ENCODE results near the gene WSCD2.

WSCD2 gene

DNA sequence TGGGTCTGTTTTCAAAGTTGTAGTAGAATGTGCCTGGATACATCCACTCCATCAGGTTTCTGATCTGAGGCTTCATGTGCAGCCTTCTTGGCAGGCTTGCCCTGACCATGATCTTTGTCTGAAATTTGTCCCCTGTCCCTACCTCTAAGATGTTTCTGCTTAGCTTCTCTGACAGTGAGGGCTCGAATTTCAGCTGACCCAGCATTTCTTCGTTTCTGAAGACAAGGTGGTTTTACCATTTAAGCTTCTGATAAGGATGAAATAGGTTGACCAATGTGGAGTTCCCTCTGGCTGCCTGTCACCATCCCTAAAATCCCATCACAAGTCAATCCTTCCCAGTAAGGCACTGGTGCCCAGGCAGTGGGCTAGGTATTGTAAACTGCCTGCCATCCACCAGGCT lies 153.1 kb downstream of the WSCD2 start:
- Histone ChIP-seq H3K9me3 (ENCODE audit: control insufficient read depth, low read length) (no peaks in the 10 kb centered on the region), H3K36me3 (ENCODE audit: control insufficient read depth, insufficient read depth, low read length) (no peaks in the 10 kb centered on the region), H3K4me3 (ENCODE audit: extremely low read depth, insufficient read depth, low read length, poor library complexity, severe bottlenecking) (no peak overlapping the region), H3K27ac (ENCODE audit: low read depth, low read length, severe bottlenecking) (no peak overlapping the region), H3K4me1 (ENCODE audit: control insufficient read depth, insufficient read depth, low read length, poor library complexity, severe bottlenecking) (no peaks in the 10 kb centered on the region)
- WGBS, 2 experiments (ENCODE audit: insufficient coverage in 2 of 2): 53 to 70% methylated on average over 2 of the region's 2 CpGs

- WGBS, 2 experiments (ENCODE audit: insufficient coverage in 2 of 2): 86 to 88% methylated on average over 2 of the region's 3 CpGs
- no peaks in the 10 kb centered on the region for H3K9me3 ChIP-seq (ENCODE audit: control insufficient read depth, low read length)
- H3K36me3 ChIP-seq (ENCODE audit: control insufficient read depth, insufficient read depth, low read length): no peaks in the 10 kb centered on the region
- no peak overlapping the region for H3K27ac ChIP-seq (ENCODE audit: low read depth, low read length, severe bottlenecking)
- no peak overlapping the region for H3K4me3 ChIP-seq (ENCODE audit: extremely low read depth, insufficient read depth, low read length, poor library complexity, severe bottlenecking)
- no peaks in the 10 kb centered on the region for H3K4me1 ChIP-seq (ENCODE audit: control insufficient read depth, insufficient read depth, low read length, poor library complexity, severe bottlenecking)
Observed at GRCh38 chr12:108282676-108283075, 153.6 kb downstream of the WSCD2 start.

DNA sequence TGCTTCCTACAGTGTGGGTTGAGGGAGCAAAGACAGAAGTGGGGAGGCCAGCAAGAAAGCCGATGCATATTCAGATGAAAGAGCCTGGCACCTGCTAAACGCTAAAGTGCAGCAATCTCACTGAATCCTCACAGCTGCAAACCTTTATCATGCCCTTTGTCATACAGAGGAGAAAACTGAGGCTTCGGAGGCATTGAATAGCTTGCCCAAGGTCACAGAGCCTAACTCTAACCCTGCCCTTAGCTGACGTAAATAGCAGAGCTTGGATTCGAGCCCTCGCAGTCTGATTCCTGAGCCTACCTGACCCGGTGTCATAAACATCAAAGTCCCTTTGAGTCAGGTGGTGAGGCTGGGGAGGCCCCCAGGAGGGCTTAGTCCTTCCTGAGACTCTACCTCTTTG lies 155.1 kb downstream of the WSCD2 start:
- H3K36me3 ChIP-seq (ENCODE audit: control insufficient read depth, insufficient read depth, low read length): no peaks in the 10 kb centered on the region
- 60 to 68% methylated on average over 6 to 7 of the region's 7 CpGs for WGBS, 2 experiments (ENCODE audit: insufficient coverage in 2 of 2)
- no peak overlapping the region for H3K4me3 ChIP-seq (ENCODE audit: extremely low read depth, insufficient read depth, low read length, poor library complexity, severe bottlenecking)
- H3K9me3 ChIP-seq (ENCODE audit: control insufficient read depth, low read length): no peaks in the 10 kb centered on the region
- H3K4me1 ChIP-seq (ENCODE audit: control insufficient read depth, insufficient read depth, low read length, poor library complexity, severe bottlenecking): no peaks in the 10 kb centered on the region
- no peak overlapping the region for H3K27ac ChIP-seq (ENCODE audit: low read depth, low read length, severe bottlenecking)

DNA sequence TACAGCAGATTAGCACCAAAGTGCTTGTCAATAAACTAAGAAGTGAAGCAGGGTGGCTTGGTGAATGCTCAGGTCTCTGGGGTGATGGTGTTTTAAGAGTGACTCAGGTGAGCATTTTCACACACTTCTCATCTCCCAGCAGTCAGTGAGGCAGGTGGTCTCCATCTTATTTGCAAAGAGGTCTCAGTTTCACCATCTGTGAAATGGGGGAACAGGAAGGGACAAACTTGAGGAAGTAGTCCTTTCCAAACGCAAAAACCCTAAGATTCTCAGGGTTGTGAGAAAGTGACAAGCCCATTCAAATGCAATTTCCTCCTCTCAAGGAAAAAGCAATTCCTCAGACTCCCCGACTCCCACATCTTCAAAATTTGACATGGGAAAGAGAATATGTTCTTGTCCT lies 155.9 kb downstream of the WSCD2 start:
- WGBS, 2 experiments (ENCODE audit: insufficient coverage in 2 of 2): 67% methylated on average over 1 of the region's 2 CpGs; no CpG with 5 or more reads in 1 of the 2 experiments

DNA sequence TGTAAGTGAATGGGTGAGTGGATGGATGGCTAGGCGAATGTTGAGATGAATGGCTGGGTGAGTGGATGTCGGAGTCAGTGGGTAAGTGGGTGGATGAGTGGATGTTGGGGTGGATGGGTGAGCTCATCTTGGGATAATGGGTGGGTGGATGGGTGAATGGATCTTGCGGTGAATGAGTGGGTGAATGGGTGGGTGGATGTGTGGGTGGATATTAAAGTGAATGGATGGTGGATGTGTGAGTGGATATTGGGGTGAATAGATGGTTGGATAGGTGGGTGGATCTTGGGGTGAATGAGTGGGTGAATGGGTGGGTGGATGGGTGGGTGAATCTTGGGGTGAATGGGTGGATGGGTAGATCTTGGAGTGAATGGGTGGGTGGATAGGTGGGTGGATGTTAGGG lies 158.1 kb downstream of the WSCD2 start:
- no peak overlapping the region for H3K4me3 ChIP-seq (ENCODE audit: extremely low read depth, insufficient read depth, low read length, poor library complexity, severe bottlenecking)
- WGBS, 2 experiments (ENCODE audit: insufficient coverage in 2 of 2): 97 to 100% methylated on average over 3 of the region's 3 CpGs
- no peaks in the 10 kb centered on the region for H3K4me1 ChIP-seq (ENCODE audit: control insufficient read depth, insufficient read depth, low read length, poor library complexity, severe bottlenecking)
- H3K27ac ChIP-seq (ENCODE audit: low read depth, low read length, severe bottlenecking): no peak overlapping the region
- no peaks in the 10 kb centered on the region for H3K36me3 ChIP-seq (ENCODE audit: control insufficient read depth, insufficient read depth, low read length)
- no peaks in the 10 kb centered on the region for H3K9me3 ChIP-seq (ENCODE audit: control insufficient read depth, low read length)

More for the DNA sequence above, 155.9 kb downstream of the WSCD2 start:
- Histone ChIP-seq H3K27ac (ENCODE audit: low read depth, low read length, severe bottlenecking) (no peak overlapping the region), H3K4me3 (ENCODE audit: extremely low read depth, insufficient read depth, low read length, poor library complexity, severe bottlenecking) (no peak overlapping the region), H3K9me3 (ENCODE audit: control insufficient read depth, low read length) (no peaks in the 10 kb centered on the region), H3K36me3 (ENCODE audit: control insufficient read depth, insufficient read depth, low read length) (no peaks in the 10 kb centered on the region), H3K4me1 (ENCODE audit: control insufficient read depth, insufficient read depth, low read length, poor library complexity, severe bottlenecking) (no peaks in the 10 kb centered on the region)

GRCh38 chr12:108289350-108290161 lies 160.5 kb downstream of the WSCD2 start:
- Histone ChIP-seq H3K27ac (ENCODE audit: low read depth, low read length, severe bottlenecking) (no peak overlapping the region), H3K4me3 (ENCODE audit: extremely low read depth, insufficient read depth, low read length, poor library complexity, severe bottlenecking) (no peak overlapping the region), H3K4me1 (ENCODE audit: control insufficient read depth, insufficient read depth, low read length, poor library complexity, severe bottlenecking) (no peaks in the 10 kb centered on the region), H3K9me3 (ENCODE audit: control insufficient read depth, low read length) (no peaks in the 10 kb centered on the region), H3K36me3 (ENCODE audit: control insufficient read depth, insufficient read depth, low read length) (no peaks in the 10 kb centered on the region)
- WGBS, 2 experiments (ENCODE audit: insufficient coverage in 2 of 2): 72 to 78% methylated on average over 9 of the region's 11 CpGs

DNA sequence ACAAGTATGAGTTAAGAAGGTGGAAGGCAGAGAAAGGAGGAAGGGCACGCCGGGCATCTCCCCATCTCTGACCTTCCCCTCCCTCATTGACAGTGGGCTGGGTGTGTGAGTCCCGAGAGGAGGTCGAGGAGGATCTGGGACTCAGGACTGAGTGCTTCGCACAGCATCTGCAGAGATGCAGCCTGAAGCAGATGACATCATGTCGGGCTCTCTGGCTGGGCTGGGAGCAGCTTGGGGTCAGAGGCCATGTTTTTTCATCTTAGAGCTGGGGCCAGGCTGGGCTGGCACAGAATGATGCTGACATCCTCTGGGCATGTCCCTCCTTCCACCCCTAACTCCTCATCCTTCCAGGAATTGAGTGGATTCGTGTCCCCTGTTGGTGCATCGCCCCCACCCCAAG lies 166.6 kb downstream of the WSCD2 start:
- 94 to 98% methylated on average over 4 to 6 of the region's 8 CpGs for WGBS, 2 experiments (ENCODE audit: insufficient coverage in 2 of 2)
- H3K27ac ChIP-seq (ENCODE audit: low read depth, low read length, severe bottlenecking): no peak overlapping the region
- H3K4me3 ChIP-seq (ENCODE audit: extremely low read depth, insufficient read depth, low read length, poor library complexity, severe bottlenecking): no peak overlapping the region
- H3K4me1 ChIP-seq (ENCODE audit: control insufficient read depth, insufficient read depth, low read length, poor library complexity, severe bottlenecking): no peaks in the 10 kb centered on the region
- no peaks in the 10 kb centered on the region for H3K36me3 ChIP-seq (ENCODE audit: control insufficient read depth, insufficient read depth, low read length)
- no peaks in the 10 kb centered on the region for H3K9me3 ChIP-seq (ENCODE audit: control insufficient read depth, low read length)

DNA sequence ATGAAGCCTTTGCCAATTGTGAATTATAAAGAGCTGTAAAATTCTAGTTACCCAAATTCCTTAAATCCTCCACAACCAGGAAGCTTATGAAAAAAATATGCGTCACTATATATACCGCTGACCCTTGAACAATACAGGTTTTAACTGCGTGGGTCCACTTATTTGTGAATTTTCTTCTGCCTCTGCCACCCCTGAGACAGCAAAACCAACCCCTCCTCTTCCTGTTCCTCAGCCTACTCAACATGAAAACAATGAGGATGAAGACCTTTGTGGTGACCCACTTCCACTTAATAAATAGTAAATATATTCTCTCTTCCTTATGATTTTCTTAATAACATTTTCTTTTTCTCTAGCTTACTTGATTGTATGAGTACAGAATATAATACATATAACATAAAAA lies 167.9 kb downstream of the WSCD2 start:
- H3K27ac ChIP-seq (ENCODE audit: low read depth, low read length, severe bottlenecking): no peak overlapping the region
- no peaks in the 10 kb centered on the region for H3K4me1 ChIP-seq (ENCODE audit: control insufficient read depth, insufficient read depth, low read length, poor library complexity, severe bottlenecking)
- no peaks in the 10 kb centered on the region for H3K9me3 ChIP-seq (ENCODE audit: control insufficient read depth, low read length)
- WGBS, 2 experiments (ENCODE audit: insufficient coverage in 2 of 2): 84 to 88% methylated on average over 3 of the region's 3 CpGs
- H3K36me3 ChIP-seq (ENCODE audit: control insufficient read depth, insufficient read depth, low read length): no peaks in the 10 kb centered on the region
- H3K4me3 ChIP-seq (ENCODE audit: extremely low read depth, insufficient read depth, low read length, poor library complexity, severe bottlenecking): no peak overlapping the region

- Histone ChIP-seq H3K4me1 (ENCODE audit: control insufficient read depth, insufficient read depth, low read length, poor library complexity, severe bottlenecking) (no peaks in the 10 kb centered on the region), H3K9me3 (ENCODE audit: control insufficient read depth, low read length) (no peaks in the 10 kb centered on the region), H3K4me3 (ENCODE audit: extremely low read depth, insufficient read depth, low read length, poor library complexity, severe bottlenecking) (no peak overlapping the region), H3K27ac (ENCODE audit: low read depth, low read length, severe bottlenecking) (no peak overlapping the region), H3K36me3 (ENCODE audit: control insufficient read depth, insufficient read depth, low read length) (no peaks in the 10 kb centered on the region)
- 92 to 95% methylated on average over 1 to 2 of the region's 2 CpGs for WGBS, 2 experiments (ENCODE audit: insufficient coverage in 2 of 2)
Observed at GRCh38 chr12:108297424-108297823, 168.3 kb downstream of the WSCD2 start.

- Histone ChIP-seq H3K27ac (ENCODE audit: low read depth, low read length, severe bottlenecking) (no peak overlapping the region), H3K4me3 (ENCODE audit: extremely low read depth, insufficient read depth, low read length, poor library complexity, severe bottlenecking) (no peak overlapping the region), H3K9me3 (ENCODE audit: control insufficient read depth, low read length) (no peaks in the 10 kb centered on the region), H3K4me1 (ENCODE audit: control insufficient read depth, insufficient read depth, low read length, poor library complexity, severe bottlenecking) (peaks cover 6% of the 10 kb centered on the region), H3K36me3 (ENCODE audit: control insufficient read depth, insufficient read depth, low read length) (no peaks in the 10 kb centered on the region)
- WGBS, 2 experiments (ENCODE audit: insufficient coverage in 2 of 2): 85 to 86% methylated on average over 4 to 5 of the region's 6 CpGs
Observed at GRCh38 chr12:108297895-108298760, 169.0 kb downstream of the WSCD2 start.
